T-helper 1 cell (primary cell): ENCODE data around the gene SERINC5.
A peak's percentile ranks its signal among the peaks of the same experiment; 100 is the strongest.
"Not testable (repeated sequence)": the region's sequence is repeated elsewhere in the genome, so short reads cannot be mapped to it uniquely, and the experiment has no call there.

Experiments used
- DNase-seq, 5 donors: peaks; one replicate each; pipeline ENCODE4 v3.0.0-alpha.2; 2012 to 2020
- total RNA-seq, 4 donors: gene quantifications; one replicate each; lab custom pipeline; 2026; lab: John Stamatoyannopoulos, UW

Gene SERINC5
- 226 to 305 (median 298) reads per million in 4 donors for total RNA-seq

GRCh38 chr5:80255811-80256712 lies at the start of gene SERINC5:
TSS of gene SERINC5 (minus strand) at chr5:80256048. CDS start at chr5:80255922, 126 bp downstream.
- peak; percentile 78 to 88 (median 79) for DNase-seq

GRCh38 chr5:80302636-80303035 lies 46.8 kb upstream of the SERINC5 start:
- no peak for DNase-seq

- DNase-seq, result not testable (repeated sequence)
Observed at GRCh38 chr5:80301342-80301741, 45.5 kb upstream of the SERINC5 start.

- DNase-seq, result not testable (repeated sequence)
Observed at GRCh38 chr5:80300796-80301195, 44.9 kb upstream of the SERINC5 start.

GRCh38 chr5:80300125-80300524 lies 44.3 kb upstream of the SERINC5 start:
- no peak for DNase-seq

GRCh38 chr5:80299601-80300000 lies 43.8 kb upstream of the SERINC5 start:
- DNase-seq, result no peak

GRCh38 chr5:80296121-80296520 lies 40.3 kb upstream of the SERINC5 start:
- DNase-seq, result no peak

GRCh38 chr5:80291761-80292160 lies 35.9 kb upstream of the SERINC5 start:
- DNase-seq, result no peak

- no peak for DNase-seq
Observed at GRCh38 chr5:80289320-80289719, 33.5 kb upstream of the SERINC5 start.

GRCh38 chr5:80288177-80288576 lies 32.3 kb upstream of the SERINC5 start:
- no peak for DNase-seq

- DNase-seq, result peak in 1 of 5 donors; percentile 23
Observed at GRCh38 chr5:80284720-80285119, 28.9 kb upstream of the SERINC5 start.

GRCh38 chr5:80283360-80283759 lies 27.5 kb upstream of the SERINC5 start:
- peak in 1 of 5 donors; percentile 10 for DNase-seq

- DNase-seq, result no peak
Observed at GRCh38 chr5:80282054-80282453, 26.2 kb upstream of the SERINC5 start.

- DNase-seq, result no peak
Observed at GRCh38 chr5:80277191-80277590, 21.3 kb upstream of the SERINC5 start.

- DNase-seq, result no peak
Observed at GRCh38 chr5:80276186-80276585, 20.3 kb upstream of the SERINC5 start.

GRCh38 chr5:80275347-80275746 lies 19.5 kb upstream of the SERINC5 start:
- DNase-seq, result peak in 1 of 5 donors; percentile 35

- not testable (repeated sequence) for DNase-seq
Observed at GRCh38 chr5:80270543-80270942, 14.7 kb upstream of the SERINC5 start.

GRCh38 chr5:80269991-80270438 lies 14.2 kb upstream of the SERINC5 start:
- DNase-seq, result peak in 2 of 5 donors; percentile 21 to 63

- DNase-seq, result peak in 1 of 5 donors; percentile 24
Observed at GRCh38 chr5:80268916-80269315, 13.1 kb upstream of the SERINC5 start.

GRCh38 chr5:80266566-80266965 lies 10.7 kb upstream of the SERINC5 start:
- no peak for DNase-seq

GRCh38 chr5:80260461-80260860 lies 4.6 kb upstream of the SERINC5 start:
- DNase-seq, result no peak

GRCh38 chr5:80259511-80260203 lies 3.8 kb upstream of the SERINC5 start:
- no peak for DNase-seq

- peak in 4 of 5 donors; percentile 24 to 51 (median 39) for DNase-seq
Observed at GRCh38 chr5:80255431-80255810, 427 bp downstream of the SERINC5 start.
